Measurements from ENCODE around the gene SLC38A8.

SLC38A8 gene

GRCh38 chr16:83996481-83997252 lies 45.9 kb downstream of the SLC38A8 start:
- H3K9ac ChIP-seq (ENCODE audit: low read length) = no peak overlapping the region
- H3K9me3 ChIP-seq (ENCODE audit: control insufficient read depth, low read length) = no peaks in the 10 kb centered on the region
- peaks cover 6% of the 10 kb centered on the region for H3K27me3 ChIP-seq (ENCODE audit: control insufficient read depth, insufficient read depth, low read length)
- no peak overlapping the region for H3K4me3 ChIP-seq (ENCODE audit: low read length)
- H3K36me3 ChIP-seq (ENCODE audit: control insufficient read depth, insufficient read depth, low read length) = no peaks in the 10 kb centered on the region
- no peaks in the 10 kb centered on the region for H3K4me1 ChIP-seq (ENCODE audit: control insufficient read depth, insufficient read depth, low read length)

GRCh38 chr16:83995754-83996153 lies 46.8 kb downstream of the SLC38A8 start:
- H3K9ac ChIP-seq (ENCODE audit: low read length) = no peak overlapping the region
- no peaks in the 10 kb centered on the region for H3K4me1 ChIP-seq (ENCODE audit: control insufficient read depth, insufficient read depth, low read length)
- no peaks in the 10 kb centered on the region for H3K36me3 ChIP-seq (ENCODE audit: control insufficient read depth, insufficient read depth, low read length)
- H3K9me3 ChIP-seq (ENCODE audit: control insufficient read depth, low read length) = no peaks in the 10 kb centered on the region
- no peak overlapping the region for H3K4me3 ChIP-seq (ENCODE audit: low read length)
- H3K27me3 ChIP-seq (ENCODE audit: control insufficient read depth, insufficient read depth, low read length) = peaks cover 6% of the 10 kb centered on the region

- Histone ChIP-seq H3K36me3 (ENCODE audit: control insufficient read depth, insufficient read depth, low read length) (no peaks in the 10 kb centered on the region), H3K4me3 (ENCODE audit: low read length) (no peak overlapping the region), H3K4me1 (ENCODE audit: control insufficient read depth, insufficient read depth, low read length) (no peaks in the 10 kb centered on the region), H3K9me3 (ENCODE audit: control insufficient read depth, low read length) (no peaks in the 10 kb centered on the region), H3K27me3 (ENCODE audit: control insufficient read depth, insufficient read depth, low read length) (peaks cover 6% of the 10 kb centered on the region), H3K9ac (ENCODE audit: low read length) (no peak overlapping the region)
These were observed 47.9 kb downstream of the SLC38A8 start for GRCh38 chr16:83994703-83995102.

GRCh38 chr16:83994087-83994486 lies 48.5 kb downstream of the SLC38A8 start:
- H3K4me3 ChIP-seq (ENCODE audit: low read length) = no peak overlapping the region
- H3K36me3 ChIP-seq (ENCODE audit: control insufficient read depth, insufficient read depth, low read length) = no peaks in the 10 kb centered on the region
- no peaks in the 10 kb centered on the region for H3K4me1 ChIP-seq (ENCODE audit: control insufficient read depth, insufficient read depth, low read length)
- H3K27me3 ChIP-seq (ENCODE audit: control insufficient read depth, insufficient read depth, low read length) = peaks cover 10% of the 10 kb centered on the region
- H3K9ac ChIP-seq (ENCODE audit: low read length) = no peak overlapping the region
- no peaks in the 10 kb centered on the region for H3K9me3 ChIP-seq (ENCODE audit: control insufficient read depth, low read length)

GRCh38 chr16:83992624-83993023 lies 50.0 kb downstream of the SLC38A8 start:
- no peaks in the 10 kb centered on the region for H3K36me3 ChIP-seq (ENCODE audit: control insufficient read depth, insufficient read depth, low read length)
- H3K4me3 ChIP-seq (ENCODE audit: low read length) = no peak overlapping the region
- H3K27me3 ChIP-seq (ENCODE audit: control insufficient read depth, insufficient read depth, low read length) = peaks cover 9% of the 10 kb centered on the region
- H3K9ac ChIP-seq (ENCODE audit: low read length) = no peak overlapping the region
- no peaks in the 10 kb centered on the region for H3K4me1 ChIP-seq (ENCODE audit: control insufficient read depth, insufficient read depth, low read length)
- no peaks in the 10 kb centered on the region for H3K9me3 ChIP-seq (ENCODE audit: control insufficient read depth, low read length)

GRCh38 chr16:83990492-83990891 lies 52.1 kb downstream of the SLC38A8 start:
- H3K36me3 ChIP-seq (ENCODE audit: control insufficient read depth, insufficient read depth, low read length) = no peaks in the 10 kb centered on the region
- H3K9me3 ChIP-seq (ENCODE audit: control insufficient read depth, low read length) = no peaks in the 10 kb centered on the region
- H3K4me3 ChIP-seq (ENCODE audit: low read length) = no peak overlapping the region
- no peak overlapping the region for H3K9ac ChIP-seq (ENCODE audit: low read length)
- H3K4me1 ChIP-seq (ENCODE audit: control insufficient read depth, insufficient read depth, low read length) = no peaks in the 10 kb centered on the region
- H3K27me3 ChIP-seq (ENCODE audit: control insufficient read depth, insufficient read depth, low read length) = peaks cover 9% of the 10 kb centered on the region

GRCh38 chr16:83989300-83989699 lies 53.3 kb downstream of the SLC38A8 start:
- H3K4me1 ChIP-seq (ENCODE audit: control insufficient read depth, insufficient read depth, low read length) = no peaks in the 10 kb centered on the region
- peaks cover 9% of the 10 kb centered on the region for H3K27me3 ChIP-seq (ENCODE audit: control insufficient read depth, insufficient read depth, low read length)
- no peak overlapping the region for H3K9ac ChIP-seq (ENCODE audit: low read length)
- H3K4me3 ChIP-seq (ENCODE audit: low read length) = no peak overlapping the region
- H3K9me3 ChIP-seq (ENCODE audit: control insufficient read depth, low read length) = no peaks in the 10 kb centered on the region
- H3K36me3 ChIP-seq (ENCODE audit: control insufficient read depth, insufficient read depth, low read length) = no peaks in the 10 kb centered on the region

- H3K9me3 ChIP-seq (ENCODE audit: control insufficient read depth, low read length) = no peaks in the 10 kb centered on the region
- H3K27me3 ChIP-seq (ENCODE audit: control insufficient read depth, insufficient read depth, low read length) = no peaks in the 10 kb centered on the region
- no peaks in the 10 kb centered on the region for H3K36me3 ChIP-seq (ENCODE audit: control insufficient read depth, insufficient read depth, low read length)
- no peak overlapping the region for H3K4me3 ChIP-seq (ENCODE audit: low read length)
- no peaks in the 10 kb centered on the region for H3K4me1 ChIP-seq (ENCODE audit: control insufficient read depth, insufficient read depth, low read length)
- H3K9ac ChIP-seq (ENCODE audit: low read length) = no peak overlapping the region
These were observed 59.1 kb downstream of the SLC38A8 start for GRCh38 chr16:83983491-83983890.

- Histone ChIP-seq H3K4me3 (ENCODE audit: low read length) (no peak overlapping the region), H3K4me1 (ENCODE audit: control insufficient read depth, insufficient read depth, low read length) (no peaks in the 10 kb centered on the region), H3K36me3 (ENCODE audit: control insufficient read depth, insufficient read depth, low read length) (no peaks in the 10 kb centered on the region), H3K9me3 (ENCODE audit: control insufficient read depth, low read length) (no peaks in the 10 kb centered on the region), H3K27me3 (ENCODE audit: control insufficient read depth, insufficient read depth, low read length) (no peaks in the 10 kb centered on the region), H3K9ac (ENCODE audit: low read length) (no peak overlapping the region)
These were observed 60.8 kb downstream of the SLC38A8 start for GRCh38 chr16:83981799-83982198.

GRCh38 chr16:83980794-83981193 lies 61.8 kb downstream of the SLC38A8 start:
- Histone ChIP-seq H3K27me3 (ENCODE audit: control insufficient read depth, insufficient read depth, low read length) (no peaks in the 10 kb centered on the region), H3K36me3 (ENCODE audit: control insufficient read depth, insufficient read depth, low read length) (no peaks in the 10 kb centered on the region), H3K9ac (ENCODE audit: low read length) (no peak overlapping the region), H3K9me3 (ENCODE audit: control insufficient read depth, low read length) (no peaks in the 10 kb centered on the region), H3K4me1 (ENCODE audit: control insufficient read depth, insufficient read depth, low read length) (no peaks in the 10 kb centered on the region), H3K4me3 (ENCODE audit: low read length) (no peak overlapping the region)

GRCh38 chr16:83979441-83979840 lies 63.2 kb downstream of the SLC38A8 start:
- no peaks in the 10 kb centered on the region for H3K36me3 ChIP-seq (ENCODE audit: control insufficient read depth, insufficient read depth, low read length)
- no peaks in the 10 kb centered on the region for H3K9me3 ChIP-seq (ENCODE audit: control insufficient read depth, low read length)
- no peak overlapping the region for H3K4me3 ChIP-seq (ENCODE audit: low read length)
- H3K9ac ChIP-seq (ENCODE audit: low read length) = no peak overlapping the region
- H3K27me3 ChIP-seq (ENCODE audit: control insufficient read depth, insufficient read depth, low read length) = no peaks in the 10 kb centered on the region
- H3K4me1 ChIP-seq (ENCODE audit: control insufficient read depth, insufficient read depth, low read length) = no peaks in the 10 kb centered on the region

GRCh38 chr16:83978401-83978904 lies 64.1 kb downstream of the SLC38A8 start:
- Histone ChIP-seq H3K4me1 (ENCODE audit: control insufficient read depth, insufficient read depth, low read length) (no peaks in the 10 kb centered on the region), H3K9ac (ENCODE audit: low read length) (no peak overlapping the region), H3K9me3 (ENCODE audit: control insufficient read depth, low read length) (no peaks in the 10 kb centered on the region)

More at GRCh38 chr16:83978401-83978904, 64.1 kb downstream of the SLC38A8 start:
- Histone ChIP-seq H3K4me3 (ENCODE audit: low read length) (no peak overlapping the region), H3K36me3 (ENCODE audit: control insufficient read depth, insufficient read depth, low read length) (no peaks in the 10 kb centered on the region), H3K27me3 (ENCODE audit: control insufficient read depth, insufficient read depth, low read length) (no peaks in the 10 kb centered on the region)

Data from mucosa of stomach (tissue), 1 donor.